ENCODE results near the gene DTD1. TPM values are rescaled to one million over a fixed set of nuclear protein-coding genes. Genes with fewer than 3 reads are reported as not detected.

Gene DTD1
- total RNA-seq, 1 donor from 2014 or later: 38.1 TPM

GRCh38 chr20:18621004-18621403 is 33.1 kb downstream of the DTD1 start:
- Histone ChIP-seq H2AFZ (ENCODE audit: low read depth, low read length) (no peak overlapping the region), H3K9me3 (ENCODE audit: insufficient read depth, low read depth, low read length) (no peaks in the 10 kb centered on the region), H4K20me1 (ENCODE audit: insufficient read depth, low read length) (peaks cover 7% of the 10 kb centered on the region), H3K27me3 (ENCODE audit: insufficient read depth, low read length) (no peaks in the 10 kb centered on the region), H3K36me3 (ENCODE audit: insufficient read depth, low read length) (no peaks in the 10 kb centered on the region), H3K4me2 (ENCODE audit: low read length) (no peak overlapping the region), H3K27ac (ENCODE audit: low read depth, low read length) (no peak overlapping the region), H3K4me3 (ENCODE audit: insufficient read depth, low read depth, low read length) (no peak overlapping the region), H3K4me1 (ENCODE audit: insufficient read depth, low read length) (no peaks in the 10 kb centered on the region), H3K79me2 (ENCODE audit: insufficient read depth, low read length) (no peaks in the 10 kb centered on the region), H3K9ac (ENCODE audit: low read length) (no peak overlapping the region)
- Mint-ChIP-seq H3K4me1 (ENCODE audit: low read depth, unreplicated experiment) (no peaks in the 10 kb centered on the region), H3K27ac (ENCODE audit: unreplicated experiment) (no peak overlapping the region), H3K27me3 (ENCODE audit: low read depth, unreplicated experiment) (no peaks in the 10 kb centered on the region), H3K9me3 (ENCODE audit: unreplicated experiment) (peaks cover 3% of the 10 kb centered on the region), H3K4me3 (ENCODE audit: unreplicated experiment) (no peak overlapping the region), H3K36me3 (ENCODE audit: low read depth, unreplicated experiment) (peaks cover 8% of the 10 kb centered on the region)
- FAIRE-seq (no peak), DNase-seq (ENCODE audit: low read depth) (no peak)
- TF ChIP-seq CTCF (IDR thresholded peaks at IDR 0.05; ENCODE audit: insufficient read depth, low read depth, low read length): no peak
- TF ChIP-seq EZH2 (IDR thresholded peaks at IDR 0.05; ENCODE audit: insufficient read depth, low read length): no peak

- H3K9me3 Mint-ChIP-seq (ENCODE audit: unreplicated experiment): no peaks in the 10 kb centered on the region
- Histone ChIP-seq H3K9me3 (ENCODE audit: insufficient read depth, low read depth, low read length) (no peaks in the 10 kb centered on the region), H3K4me2 (ENCODE audit: low read length) (no peak overlapping the region), H3K4me1 (ENCODE audit: insufficient read depth, low read length) (no peaks in the 10 kb centered on the region), H4K20me1 (ENCODE audit: insufficient read depth, low read length) (peaks cover 7% of the 10 kb centered on the region), H3K36me3 (ENCODE audit: insufficient read depth, low read length) (no peaks in the 10 kb centered on the region), H3K27me3 (ENCODE audit: insufficient read depth, low read length) (no peaks in the 10 kb centered on the region), H3K79me2 (ENCODE audit: insufficient read depth, low read length) (no peaks in the 10 kb centered on the region), H3K27ac (ENCODE audit: low read depth, low read length) (no peak overlapping the region), H2AFZ (ENCODE audit: low read depth, low read length) (no peak overlapping the region), H3K4me3 (ENCODE audit: insufficient read depth, low read depth, low read length) (no peak overlapping the region), H3K9ac (ENCODE audit: low read length) (no peak overlapping the region)
- no peak overlapping the region for H3K27ac Mint-ChIP-seq (ENCODE audit: unreplicated experiment)
- TF ChIP-seq CTCF (IDR thresholded peaks at IDR 0.05; ENCODE audit: insufficient read depth, low read depth, low read length) (no peak), EZH2 (IDR thresholded peaks at IDR 0.05; ENCODE audit: insufficient read depth, low read length) (no peak)
- H3K36me3 Mint-ChIP-seq (ENCODE audit: low read depth, unreplicated experiment): no peaks in the 10 kb centered on the region
- no peaks in the 10 kb centered on the region for H3K4me1 Mint-ChIP-seq (ENCODE audit: low read depth, unreplicated experiment)
- H3K4me3 Mint-ChIP-seq (ENCODE audit: unreplicated experiment): no peak overlapping the region
- no peak for FAIRE-seq
- DNase-seq (ENCODE audit: low read depth): no peak
- H3K27me3 Mint-ChIP-seq (ENCODE audit: low read depth, unreplicated experiment): no peaks in the 10 kb centered on the region
Measured at GRCh38 chr20:18623156-18623910, 35.5 kb downstream of the DTD1 start.

- H3K4me3 Mint-ChIP-seq (ENCODE audit: unreplicated experiment): no peak overlapping the region
- no peak overlapping the region for H3K4me3 ChIP-seq (ENCODE audit: insufficient read depth, low read depth, low read length)
- H3K27me3 Mint-ChIP-seq (ENCODE audit: low read depth, unreplicated experiment): no peaks in the 10 kb centered on the region
- no peaks in the 10 kb centered on the region for H3K4me1 ChIP-seq (ENCODE audit: insufficient read depth, low read length)
- H3K27ac ChIP-seq (ENCODE audit: low read depth, low read length): no peak overlapping the region
- H3K36me3 ChIP-seq (ENCODE audit: insufficient read depth, low read length): no peaks in the 10 kb centered on the region
- H3K79me2 ChIP-seq (ENCODE audit: insufficient read depth, low read length): no peaks in the 10 kb centered on the region
- no peak for FAIRE-seq
- DNase-seq (ENCODE audit: low read depth): no peak
- H4K20me1 ChIP-seq (ENCODE audit: insufficient read depth, low read length): peaks cover 7% of the 10 kb centered on the region
- H2AFZ ChIP-seq (ENCODE audit: low read depth, low read length): no peak overlapping the region
- no peak for TF ChIP-seq EZH2 (IDR thresholded peaks at IDR 0.05; ENCODE audit: insufficient read depth, low read length)
- no peak for TF ChIP-seq CTCF (IDR thresholded peaks at IDR 0.05; ENCODE audit: insufficient read depth, low read depth, low read length)
- H3K9me3 ChIP-seq (ENCODE audit: insufficient read depth, low read depth, low read length): no peaks in the 10 kb centered on the region
- H3K4me1 Mint-ChIP-seq (ENCODE audit: low read depth, unreplicated experiment): no peaks in the 10 kb centered on the region
- no peak overlapping the region for H3K9ac ChIP-seq (ENCODE audit: low read length)
- no peaks in the 10 kb centered on the region for H3K27me3 ChIP-seq (ENCODE audit: insufficient read depth, low read length)
- no peaks in the 10 kb centered on the region for H3K36me3 Mint-ChIP-seq (ENCODE audit: low read depth, unreplicated experiment)
- H3K27ac Mint-ChIP-seq (ENCODE audit: unreplicated experiment): no peak overlapping the region
- no peaks in the 10 kb centered on the region for H3K9me3 Mint-ChIP-seq (ENCODE audit: unreplicated experiment)
- no peak overlapping the region for H3K4me2 ChIP-seq (ENCODE audit: low read length)
Measured at GRCh38 chr20:18624948-18625347, 37.1 kb downstream of the DTD1 start.

Measured in astrocyte (in vitro differentiated cells and primary cell).